Measurements from ENCODE around the gene AFTPH.

AFTPH gene

DNA sequence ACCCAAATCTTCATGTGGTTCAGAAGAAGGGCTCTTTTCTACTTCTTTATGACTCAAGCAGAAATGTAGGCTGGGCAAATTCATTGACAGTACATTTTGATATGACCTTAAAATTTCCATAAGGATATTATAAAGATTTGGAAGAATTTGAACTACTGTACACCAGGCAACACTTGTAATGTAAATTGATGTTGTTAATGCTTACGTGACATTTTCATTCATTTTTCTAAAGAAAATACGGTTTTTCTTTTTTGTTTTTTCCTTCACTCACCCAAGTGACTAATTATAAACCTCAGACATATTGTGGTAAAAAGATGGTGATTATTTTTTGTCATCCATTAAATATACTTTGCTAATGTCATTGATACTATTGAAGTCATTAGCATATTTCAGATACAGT, 17.4 kb downstream of the AFTPH start:
- no peak for TF ChIP-seq EZH2 (optimal IDR thresholded peaks at IDR 0.05; ENCODE audit: low read depth, low read length)
- peaks cover 5% of the 10 kb centered on the region; the same call in 1 of the 2 replicates for H3K4me1 ChIP-seq (ENCODE audit: low read length)
- no peak overlapping the region for H3K4me3 ChIP-seq (ENCODE audit: low read length)
- H3F3A ChIP-seq (ENCODE audit: insufficient read depth, low read length): no peaks in the 10 kb centered on the region; the same call in 1 of the 2 replicates
- DNase-seq: no peak
- H2AFZ ChIP-seq (ENCODE audit: low read length): no peak overlapping the region
- no peaks in the 10 kb centered on the region for H3K9me2 ChIP-seq (replicated peaks; ENCODE audit: insufficient read depth, low read length)
- no peak overlapping the region for H3K4me2 ChIP-seq (ENCODE audit: low read depth, low read length)
- H3K27me3 ChIP-seq (replicated peaks; ENCODE audit: insufficient read depth, low read length): no peaks in the 10 kb centered on the region
- no peaks in the 10 kb centered on the region for H3K9me3 ChIP-seq (replicated peaks; ENCODE audit: insufficient read depth, low read length)
- no peaks in the 10 kb centered on the region; the same call in 1 of the 2 replicates for H4K20me1 ChIP-seq (ENCODE audit: insufficient read depth, low read length)
- H3K27ac ChIP-seq (ENCODE audit: low read length): no peak overlapping the region
- peaks cover 85% of the 10 kb centered on the region for H3K79me2 ChIP-seq (ENCODE audit: low read length)
- H3K9ac ChIP-seq (ENCODE audit: low read length): no peak overlapping the region
- no peaks in the 10 kb centered on the region for H3K36me3 ChIP-seq (replicated peaks; ENCODE audit: insufficient read depth, low read length)

DNA sequence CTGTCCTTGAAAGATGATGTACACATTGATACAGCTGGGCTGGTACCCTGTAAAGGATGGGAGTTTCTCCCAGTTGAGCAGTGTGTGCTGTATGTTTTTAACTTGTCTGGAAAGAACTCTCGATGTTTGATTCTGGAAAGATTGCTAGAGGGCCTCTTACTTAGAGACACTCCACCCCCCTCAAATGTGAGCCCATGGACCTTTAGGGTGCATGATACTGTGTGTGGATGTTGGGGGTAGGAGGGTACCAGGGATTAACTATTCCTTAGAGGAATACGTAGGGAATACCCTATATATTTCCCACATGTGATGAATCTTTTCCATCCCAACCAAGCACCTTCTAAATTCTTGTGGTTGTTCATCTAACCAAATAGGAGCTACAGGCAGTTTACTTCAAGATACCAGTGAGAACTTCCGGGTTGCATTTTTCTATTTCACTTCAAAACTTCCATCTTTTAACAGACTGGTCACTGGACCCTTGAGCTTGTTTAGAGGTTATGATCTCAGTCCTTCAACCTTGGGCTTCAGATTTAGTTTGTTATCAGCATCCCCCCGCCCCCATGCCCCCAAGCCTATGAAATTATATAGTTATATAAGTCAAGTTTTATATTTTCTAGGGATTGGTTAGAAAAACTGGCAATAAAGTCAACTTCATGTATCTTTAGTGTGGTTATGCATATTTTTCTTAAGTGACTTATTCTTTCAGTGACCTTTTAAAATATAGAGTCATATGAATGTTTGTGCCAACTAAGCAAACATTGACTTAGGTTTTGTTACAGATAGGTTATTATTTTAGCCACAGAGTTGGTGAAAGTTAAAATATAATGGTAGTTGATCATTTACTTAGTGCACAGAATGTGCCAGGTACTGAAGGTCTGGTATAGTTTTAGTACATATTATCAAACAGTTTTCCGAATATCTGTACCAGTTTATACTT, 18.2 kb downstream of the AFTPH start:
- Histone ChIP-seq H3K36me3 (replicated peaks; ENCODE audit: insufficient read depth, low read length) (no peaks in the 10 kb centered on the region), H3K9ac (ENCODE audit: low read length) (no peak overlapping the region), H2AFZ (ENCODE audit: low read length) (no peak overlapping the region), H3K27me3 (replicated peaks; ENCODE audit: insufficient read depth, low read length) (no peaks in the 10 kb centered on the region), H3F3A (ENCODE audit: insufficient read depth, low read length) (no peaks in the 10 kb centered on the region; the same call in 1 of the 2 replicates), H3K4me1 (ENCODE audit: low read length) (peaks cover 5% of the 10 kb centered on the region; the same call in 1 of the 2 replicates), H3K4me3 (ENCODE audit: low read length) (no peak overlapping the region), H3K9me3 (replicated peaks; ENCODE audit: insufficient read depth, low read length) (no peaks in the 10 kb centered on the region), H3K79me2 (ENCODE audit: low read length) (peaks cover 88% of the 10 kb centered on the region), H3K9me2 (replicated peaks; ENCODE audit: insufficient read depth, low read length) (no peaks in the 10 kb centered on the region), H3K27ac (ENCODE audit: low read length) (no peak overlapping the region), H4K20me1 (ENCODE audit: insufficient read depth, low read length) (no peaks in the 10 kb centered on the region; the same call in 1 of the 2 replicates), H3K4me2 (ENCODE audit: low read depth, low read length) (no peak overlapping the region)
- no peak for DNase-seq
- TF ChIP-seq EZH2 (optimal IDR thresholded peaks at IDR 0.05; ENCODE audit: low read depth, low read length) (no peak), EZH2phosphoT487 (IDR thresholded peaks at IDR 0.05; ENCODE audit: low read length) (no peak)
- TF ChIP-seq, protein P1, sequence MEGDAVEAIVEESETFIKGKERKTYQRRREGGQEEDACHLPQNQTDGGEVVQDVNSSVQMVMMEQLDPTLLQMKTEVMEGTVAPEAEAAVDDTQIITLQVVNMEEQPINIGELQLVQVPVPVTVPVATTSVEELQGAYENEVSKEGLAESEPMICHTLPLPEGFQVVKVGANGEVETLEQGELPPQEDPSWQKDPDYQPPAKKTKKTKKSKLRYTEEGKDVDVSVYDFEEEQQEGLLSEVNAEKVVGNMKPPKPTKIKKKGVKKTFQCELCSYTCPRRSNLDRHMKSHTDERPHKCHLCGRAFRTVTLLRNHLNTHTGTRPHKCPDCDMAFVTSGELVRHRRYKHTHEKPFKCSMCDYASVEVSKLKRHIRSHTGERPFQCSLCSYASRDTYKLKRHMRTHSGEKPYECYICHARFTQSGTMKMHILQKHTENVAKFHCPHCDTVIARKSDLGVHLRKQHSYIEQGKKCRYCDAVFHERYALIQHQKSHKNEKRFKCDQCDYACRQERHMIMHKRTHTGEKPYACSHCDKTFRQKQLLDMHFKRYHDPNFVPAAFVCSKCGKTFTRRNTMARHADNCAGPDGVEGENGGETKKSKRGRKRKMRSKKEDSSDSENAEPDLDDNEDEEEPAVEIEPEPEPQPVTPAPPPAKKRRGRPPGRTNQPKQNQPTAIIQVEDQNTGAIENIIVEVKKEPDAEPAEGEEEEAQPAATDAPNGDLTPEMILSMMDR (IDR thresholded peaks at IDR 0.05; ENCODE audit: low read length): no peak

DNA sequence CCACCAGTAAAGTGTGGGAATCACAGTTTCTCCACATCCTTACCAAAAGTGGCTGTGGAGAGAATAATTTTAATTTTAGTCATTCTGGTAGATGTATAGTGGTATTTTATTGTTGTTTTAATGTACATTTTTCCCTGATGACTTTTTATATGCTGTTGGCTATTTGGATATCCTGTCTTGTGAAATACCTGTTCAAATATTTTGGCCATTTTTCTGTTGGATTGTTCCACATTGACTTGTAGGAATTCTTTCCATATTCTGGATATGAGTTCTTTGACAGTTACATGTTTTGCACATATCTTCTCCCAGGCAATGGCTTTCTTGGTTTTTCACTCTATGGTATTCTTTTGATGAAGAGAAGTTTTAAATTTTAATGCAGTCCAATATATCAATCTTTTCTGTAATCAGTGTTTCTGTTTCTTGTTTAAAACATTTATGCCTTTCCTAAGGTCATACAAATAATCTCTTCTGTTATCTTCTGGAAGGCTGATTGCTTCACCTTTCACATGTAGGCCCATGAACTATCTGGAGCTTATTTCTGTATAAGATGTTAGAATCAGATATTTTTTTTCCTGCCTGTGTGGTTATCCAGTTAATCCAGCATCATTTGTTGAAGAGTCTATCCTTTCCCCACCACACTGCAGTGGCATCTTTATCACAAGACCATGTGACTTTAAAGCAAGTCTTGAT, 19.0 kb downstream of the AFTPH start:
- Histone ChIP-seq H3K4me2 (ENCODE audit: low read depth, low read length) (no peak overlapping the region), H3K4me1 (ENCODE audit: low read length) (peaks cover 5% of the 10 kb centered on the region; the same call in 1 of the 2 replicates), H3K4me3 (ENCODE audit: low read length) (no peak overlapping the region), H4K20me1 (ENCODE audit: insufficient read depth, low read length) (no peaks in the 10 kb centered on the region; the same call in 1 of the 2 replicates), H3K27ac (ENCODE audit: low read length) (no peak overlapping the region), H3K9me2 (replicated peaks; ENCODE audit: insufficient read depth, low read length) (no peaks in the 10 kb centered on the region), H3K36me3 (replicated peaks; ENCODE audit: insufficient read depth, low read length) (no peaks in the 10 kb centered on the region), H3K9me3 (replicated peaks; ENCODE audit: insufficient read depth, low read length) (no peaks in the 10 kb centered on the region), H2AFZ (ENCODE audit: low read length) (no peak overlapping the region), H3K9ac (ENCODE audit: low read length) (no peak overlapping the region), H3K27me3 (replicated peaks; ENCODE audit: insufficient read depth, low read length) (no peaks in the 10 kb centered on the region), H3K79me2 (ENCODE audit: low read length) (peaks cover 85% of the 10 kb centered on the region), H3F3A (ENCODE audit: insufficient read depth, low read length) (no peaks in the 10 kb centered on the region; the same call in 1 of the 2 replicates)
- TF ChIP-seq, protein P1 (IDR thresholded peaks at IDR 0.05; ENCODE audit: low read length): no peak
- TF ChIP-seq EZH2 (optimal IDR thresholded peaks at IDR 0.05; ENCODE audit: low read depth, low read length): no peak
- no peak for TF ChIP-seq EZH2phosphoT487 (IDR thresholded peaks at IDR 0.05; ENCODE audit: low read length)
- DNase-seq: no peak
